Measurements from ENCODE around the gene MITF.
A peak's percentile ranks its signal among the peaks of the same experiment; 100 is the strongest.

Gene MITF

GRCh38 chr3:69819282-69819681 lies 80.0 kb downstream of the MITF start:
- in situ Hi-C loops (cut with HindIII; ENCODE audit: low pct_unique_long_range_greater_than_20kb, low sequenced_read_pairs): no loop called here
- no peak for TF ChIP-seq JUND (IDR thresholded peaks at IDR 0.05; ENCODE audit: low read depth)
- no peak for DNase-seq (ENCODE audit: low read depth in 1 of 2, low spot score in 1 of 2)

- TF ChIP-seq JUND (IDR thresholded peaks at IDR 0.05; ENCODE audit: low read depth): no peak
- no peak for DNase-seq (ENCODE audit: low read depth in 1 of 2, low spot score in 1 of 2)
- in situ Hi-C loops (cut with HindIII; ENCODE audit: low pct_unique_long_range_greater_than_20kb, low sequenced_read_pairs): no loop called here
Measured at GRCh38 chr3:69821133-69821532, 81.9 kb downstream of the MITF start.

- no peak for TF ChIP-seq JUND (IDR thresholded peaks at IDR 0.05; ENCODE audit: low read depth)
- no peak for DNase-seq (ENCODE audit: low read depth in 1 of 2, low spot score in 1 of 2)
- in situ Hi-C loops (cut with HindIII; ENCODE audit: low pct_unique_long_range_greater_than_20kb, low sequenced_read_pairs): no loop called here
Measured at GRCh38 chr3:69823743-69824142, 84.5 kb downstream of the MITF start.

- DNase-seq (ENCODE audit: low read depth in 1 of 2, low spot score in 1 of 2): no peak
- in situ Hi-C loops (cut with HindIII; ENCODE audit: low pct_unique_long_range_greater_than_20kb, low sequenced_read_pairs): no loop called here
- TF ChIP-seq JUND (IDR thresholded peaks at IDR 0.05; ENCODE audit: low read depth): no peak
Measured at GRCh38 chr3:69825446-69825845, 86.2 kb downstream of the MITF start.

- in situ Hi-C loops (cut with HindIII; ENCODE audit: low pct_unique_long_range_greater_than_20kb, low sequenced_read_pairs): no loop called here
- no peak for TF ChIP-seq JUND (IDR thresholded peaks at IDR 0.05; ENCODE audit: low read depth)
- no peak for DNase-seq (ENCODE audit: low read depth in 1 of 2, low spot score in 1 of 2)
Measured at GRCh38 chr3:69827127-69827526, 87.9 kb downstream of the MITF start.

- in situ Hi-C loops (cut with HindIII; ENCODE audit: low pct_unique_long_range_greater_than_20kb, low sequenced_read_pairs): no loop called here
- no peak for DNase-seq (ENCODE audit: low read depth in 1 of 2, low spot score in 1 of 2)
- TF ChIP-seq JUND (IDR thresholded peaks at IDR 0.05; ENCODE audit: low read depth): no peak
Measured at GRCh38 chr3:69828817-69829216, 89.6 kb downstream of the MITF start.

- DNase-seq (ENCODE audit: low read depth in 1 of 2, low spot score in 1 of 2): no peak
- in situ Hi-C loops (cut with HindIII; ENCODE audit: low pct_unique_long_range_greater_than_20kb, low sequenced_read_pairs): no loop called here
- no peak for TF ChIP-seq JUND (IDR thresholded peaks at IDR 0.05; ENCODE audit: low read depth)
Measured at GRCh38 chr3:69830147-69830546, 90.9 kb downstream of the MITF start.

- TF ChIP-seq JUND (IDR thresholded peaks at IDR 0.05; ENCODE audit: low read depth): no peak
- in situ Hi-C loops (cut with HindIII; ENCODE audit: low pct_unique_long_range_greater_than_20kb, low sequenced_read_pairs): no loop called here
- DNase-seq (ENCODE audit: low read depth in 1 of 2, low spot score in 1 of 2): no peak
Measured at GRCh38 chr3:69831737-69832136, 92.5 kb downstream of the MITF start.

- no peak for TF ChIP-seq JUND (IDR thresholded peaks at IDR 0.05; ENCODE audit: low read depth)
- in situ Hi-C loops (cut with HindIII; ENCODE audit: low pct_unique_long_range_greater_than_20kb, low sequenced_read_pairs): no loop called here
- peak; percentile 1 to 78 for DNase-seq (ENCODE audit: low read depth in 1 of 2, low spot score in 1 of 2)
Measured at GRCh38 chr3:69833591-69833990, 94.3 kb downstream of the MITF start.

- in situ Hi-C loops (cut with HindIII; ENCODE audit: low pct_unique_long_range_greater_than_20kb, low sequenced_read_pairs): no loop called here
- TF ChIP-seq JUND (IDR thresholded peaks at IDR 0.05; ENCODE audit: low read depth): no peak
- DNase-seq (ENCODE audit: low read depth in 1 of 2, low spot score in 1 of 2): no peak
Measured at GRCh38 chr3:69838217-69838616, 99.0 kb downstream of the MITF start.

- in situ Hi-C loops (cut with HindIII; ENCODE audit: low pct_unique_long_range_greater_than_20kb, low sequenced_read_pairs): no loop called here
- DNase-seq (ENCODE audit: low read depth in 1 of 2, low spot score in 1 of 2): no peak
- no peak for TF ChIP-seq JUND (IDR thresholded peaks at IDR 0.05; ENCODE audit: low read depth)
Measured at GRCh38 chr3:69838696-69839515, 99.6 kb downstream of the MITF start.

GRCh38 chr3:69842351-69842750 lies 103.1 kb downstream of the MITF start:
- in situ Hi-C loops (cut with HindIII; ENCODE audit: low pct_unique_long_range_greater_than_20kb, low sequenced_read_pairs): no loop called here
- no peak for TF ChIP-seq JUND (IDR thresholded peaks at IDR 0.05; ENCODE audit: low read depth)

GRCh38 chr3:69842789-69843188 lies 103.5 kb downstream of the MITF start:
- peak in 1 of 2 experiments; percentile 7 for DNase-seq (ENCODE audit: low read depth in 1 of 2, low spot score in 1 of 2)
- in situ Hi-C loops (cut with HindIII; ENCODE audit: low pct_unique_long_range_greater_than_20kb, low sequenced_read_pairs): no loop called here
- TF ChIP-seq JUND (IDR thresholded peaks at IDR 0.05; ENCODE audit: low read depth): no peak

More at GRCh38 chr3:69842351-69842750, 103.1 kb downstream of the MITF start:
- DNase-seq (ENCODE audit: low read depth in 1 of 2, low spot score in 1 of 2): no peak

- DNase-seq (ENCODE audit: low read depth in 1 of 2, low spot score in 1 of 2): no peak
- in situ Hi-C loops (cut with HindIII; ENCODE audit: low pct_unique_long_range_greater_than_20kb, low sequenced_read_pairs): no loop called here
- TF ChIP-seq JUND (IDR thresholded peaks at IDR 0.05; ENCODE audit: low read depth): no peak
Measured at GRCh38 chr3:69844706-69845105, 105.4 kb downstream of the MITF start.
